MM.1S (cell line): ENCODE results near the gene DPP6.

ENCODE experiments used
- CTCF ChIP-seq: fragments of 300-600 bp; sonication (generic); IDR thresholded peaks from 2 replicates; pipeline ENCODE4 v1.5.1; 2016; ENCODE audit warnings: antibody characterized with exemption, low read length, mixed read lengths
- EZH2 ChIP-seq: fragments of 300-600 bp; sonication (generic); optimal IDR thresholded peaks from 2 replicates; pipeline ENCODE3; 2017; ENCODE audit warnings: low read depth, mild to moderate bottlenecking, antibody characterized with exemption, low read length, mixed read lengths

GRCh38 chr7:154424350-154424749, 372.2 kb downstream of the DPP6 start:
- TF ChIP-seq CTCF (no peak), EZH2 (no peak)
